ENCODE data around the gene DAAM2.

Gene DAAM2

GRCh38 chr6:39909701-39910100, 117.5 kb downstream of the DAAM2 start:
- DNase-seq (ENCODE audit: low read depth): no peak

DNA sequence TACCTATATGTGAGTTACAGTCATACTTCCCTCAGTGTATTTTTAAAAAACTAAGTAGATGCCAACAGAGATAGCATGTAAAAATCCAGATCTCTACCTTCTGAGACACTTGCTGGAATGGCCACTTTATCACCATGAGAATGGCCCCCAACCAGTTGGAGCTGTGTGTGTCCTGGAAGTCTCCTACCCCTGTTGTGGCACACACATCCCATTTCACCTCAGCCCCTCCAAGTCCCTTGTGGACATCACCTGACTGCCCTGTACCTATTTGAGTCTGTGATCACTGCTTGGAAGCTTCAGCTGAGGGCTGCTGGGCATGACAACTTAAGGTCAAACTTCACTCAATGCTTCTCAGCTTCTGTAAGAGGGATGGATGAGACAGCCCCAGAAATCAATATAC, 118.0 kb downstream of the DAAM2 start:
- no peak for DNase-seq (ENCODE audit: low read depth)

DNA sequence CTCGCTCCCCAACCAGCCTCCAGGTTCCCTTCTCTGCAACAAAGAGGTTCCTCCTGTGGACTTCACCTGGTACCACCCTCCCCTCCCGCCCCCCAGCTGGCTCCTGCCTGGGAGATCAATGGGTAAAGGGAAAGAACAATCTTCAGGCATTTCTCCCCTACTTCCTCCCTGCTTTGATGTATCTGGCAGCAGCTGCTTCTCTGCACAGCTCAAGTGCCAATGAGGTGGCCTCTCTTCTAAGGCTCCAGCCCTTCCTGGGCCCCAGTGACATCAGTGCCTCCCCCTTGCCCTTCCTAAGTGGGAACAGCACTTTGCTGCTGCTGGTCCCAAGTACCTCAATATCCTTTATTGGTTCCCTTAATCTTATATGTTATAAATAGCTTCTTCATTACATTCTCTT, 118.6 kb downstream of the DAAM2 start:
- no peak for DNase-seq (ENCODE audit: low read depth)

DNA sequence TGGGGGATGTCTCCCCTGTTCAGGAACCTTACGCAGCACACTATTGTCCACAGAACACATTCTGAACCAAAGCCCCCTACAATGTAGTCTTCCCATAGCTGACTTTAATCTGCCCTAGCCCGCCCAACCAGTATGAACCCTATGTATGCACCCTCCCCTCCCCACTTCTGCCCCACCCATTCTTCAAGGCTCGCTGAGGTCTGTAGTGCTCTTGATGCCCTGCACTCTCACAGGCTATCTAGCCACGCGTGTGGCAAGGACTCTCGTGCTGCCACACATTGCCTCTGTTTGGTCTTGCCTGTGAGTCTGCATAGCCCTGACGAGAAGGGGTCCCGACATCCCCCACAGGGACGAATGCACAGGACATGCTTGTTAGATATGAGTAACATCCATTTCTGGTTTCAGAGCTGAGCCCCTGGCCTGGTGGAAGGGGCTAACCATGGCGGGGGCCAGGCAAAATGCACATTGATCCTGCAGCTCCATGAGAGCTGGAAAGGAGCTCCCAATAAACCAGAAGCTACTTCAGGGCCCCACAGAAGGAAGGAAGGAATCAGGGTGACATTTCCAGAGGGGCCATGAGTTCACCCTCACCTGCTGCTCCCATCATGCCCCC, 119.4 kb downstream of the DAAM2 start:
- DNase-seq (ENCODE audit: low read depth): no peak

DNA sequence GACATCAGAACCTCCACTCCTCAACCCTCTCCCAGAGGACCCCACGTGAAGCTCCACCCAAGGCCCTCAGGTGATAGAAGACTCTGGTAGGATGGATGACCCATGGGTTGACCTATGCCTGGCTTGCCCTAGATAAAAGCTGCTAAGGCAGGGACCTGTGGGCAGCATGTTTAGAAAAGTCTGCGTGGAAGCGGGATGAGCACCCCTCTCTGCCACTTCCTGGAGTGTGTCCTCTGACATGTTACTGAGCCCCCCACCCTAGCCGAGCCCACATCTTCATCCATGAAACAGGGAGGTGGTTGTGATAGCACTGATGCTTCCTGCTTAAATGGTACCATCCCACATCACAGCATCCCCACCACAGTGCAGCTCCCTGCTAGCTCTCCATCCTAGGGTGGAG, 120.3 kb downstream of the DAAM2 start:
- DNase-seq (ENCODE audit: low read depth): no peak

DNA sequence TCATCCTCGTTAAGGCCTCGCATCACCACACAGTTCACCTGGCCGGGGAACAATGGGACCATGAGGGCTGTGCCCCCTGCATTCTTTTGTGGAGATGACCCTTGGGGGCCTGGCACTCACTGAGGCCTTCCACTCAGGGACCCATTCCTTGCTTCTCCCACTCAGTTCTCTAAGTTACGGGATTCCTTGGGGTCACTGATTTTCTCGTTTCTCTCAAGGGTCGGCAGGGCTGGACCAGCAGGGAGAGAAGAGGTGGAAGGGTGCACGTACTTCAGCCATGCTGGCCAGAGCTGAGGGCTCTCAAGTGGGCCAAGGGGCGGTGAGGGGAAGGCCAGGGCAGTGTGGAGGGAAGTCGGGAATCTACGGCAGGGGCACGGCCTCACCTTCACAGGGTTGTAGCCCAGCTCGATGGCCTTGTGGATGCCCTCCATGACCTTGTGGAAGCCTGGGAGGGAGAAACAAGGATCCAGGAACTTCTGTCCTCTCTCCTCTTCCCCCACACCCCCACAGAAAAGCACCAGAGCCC, 121.3 kb downstream of the DAAM2 start:
- DNase-seq (ENCODE audit: low read depth): no peak

- DNase-seq (ENCODE audit: low read depth): no peak
These were observed 122.1 kb downstream of the DAAM2 start for GRCh38 chr6:39914239-39914638.

DNA sequence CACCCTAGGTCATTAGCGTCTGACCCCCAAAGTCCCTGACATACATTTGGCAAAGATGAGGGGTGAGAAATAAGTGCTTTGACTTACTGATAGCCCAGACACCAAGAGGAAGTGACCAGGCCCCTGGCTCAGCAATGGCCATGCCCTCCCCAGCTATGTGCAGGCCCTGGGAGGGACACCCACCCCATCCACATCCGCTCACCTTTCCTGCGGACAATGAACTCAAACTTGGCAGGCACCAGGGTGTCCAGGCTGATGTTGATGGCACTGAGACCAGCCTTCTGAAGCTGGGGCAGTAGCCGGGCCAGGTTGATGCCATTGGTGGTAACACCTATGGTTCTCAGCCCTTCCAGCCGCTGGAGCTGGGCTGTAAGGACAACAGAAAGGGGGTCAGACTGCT, 123.7 kb downstream of the DAAM2 start:
- DNase-seq (ENCODE audit: low read depth): no peak

DNA sequence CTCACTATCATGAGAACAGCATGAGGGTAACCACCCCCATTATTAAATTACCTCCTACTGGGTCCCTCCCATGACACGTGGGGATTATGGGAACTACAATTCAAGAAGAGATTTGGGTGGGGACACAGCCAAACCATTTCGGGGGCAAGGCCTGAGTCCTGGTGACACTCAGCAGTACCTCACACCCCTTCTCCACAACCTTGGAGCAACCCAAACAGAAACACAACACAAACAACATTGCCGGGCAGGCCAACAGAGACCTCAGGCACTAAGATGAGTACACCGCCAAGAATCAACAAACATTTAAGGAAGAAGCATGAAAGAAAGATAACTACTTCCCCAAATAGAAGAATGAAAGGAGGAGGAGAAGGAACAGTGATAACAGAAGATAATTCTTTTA, 125.2 kb downstream of the DAAM2 start:
- no peak for DNase-seq (ENCODE audit: low read depth)

DNA sequence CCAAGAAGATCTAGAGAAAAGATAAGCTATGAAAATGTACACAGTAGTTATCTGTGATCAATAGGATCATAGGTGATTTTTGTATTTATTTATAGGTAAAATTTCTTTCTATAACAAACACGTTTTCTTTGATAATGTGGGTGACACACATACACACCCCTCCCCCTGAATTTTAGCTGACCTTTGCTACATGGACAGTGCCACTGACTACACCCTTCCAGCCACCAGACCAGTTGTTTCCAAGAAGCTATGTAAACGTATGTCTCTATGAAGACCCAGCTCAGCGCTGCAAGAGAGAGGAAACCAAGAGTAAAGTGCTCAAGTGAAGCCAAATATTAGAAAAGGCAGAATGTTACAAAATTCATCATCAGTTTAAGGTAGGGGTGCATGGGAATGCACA, 125.8 kb downstream of the DAAM2 start:
- no peak for DNase-seq (ENCODE audit: low read depth)

DNA sequence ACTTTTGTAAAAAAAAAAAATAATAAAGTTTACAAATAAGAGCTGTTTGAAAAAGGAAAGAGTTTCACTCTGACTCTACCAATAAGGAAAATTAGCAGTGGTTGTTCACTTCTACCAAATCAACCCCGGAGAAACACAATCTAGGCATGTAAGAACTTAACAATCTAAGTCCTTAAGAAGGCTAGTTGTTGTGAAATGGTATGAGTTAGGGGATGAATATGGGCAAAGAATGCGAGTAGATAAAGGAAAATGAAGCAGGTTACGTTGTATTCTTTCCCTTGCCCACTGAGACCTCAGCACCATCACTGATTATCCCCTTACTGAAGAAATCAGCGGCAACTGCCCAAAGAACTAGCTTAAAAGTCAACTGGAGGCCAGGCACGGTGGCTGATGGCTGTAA, 126.7 kb downstream of the DAAM2 start:
- no peak for DNase-seq (ENCODE audit: low read depth)

- DNase-seq (ENCODE audit: low read depth): no peak
These were observed 128.0 kb downstream of the DAAM2 start for GRCh38 chr6:39920157-39920556.

- DNase-seq (ENCODE audit: low read depth): no peak
These were observed 130.6 kb downstream of the DAAM2 start for GRCh38 chr6:39922821-39923220.

DNA sequence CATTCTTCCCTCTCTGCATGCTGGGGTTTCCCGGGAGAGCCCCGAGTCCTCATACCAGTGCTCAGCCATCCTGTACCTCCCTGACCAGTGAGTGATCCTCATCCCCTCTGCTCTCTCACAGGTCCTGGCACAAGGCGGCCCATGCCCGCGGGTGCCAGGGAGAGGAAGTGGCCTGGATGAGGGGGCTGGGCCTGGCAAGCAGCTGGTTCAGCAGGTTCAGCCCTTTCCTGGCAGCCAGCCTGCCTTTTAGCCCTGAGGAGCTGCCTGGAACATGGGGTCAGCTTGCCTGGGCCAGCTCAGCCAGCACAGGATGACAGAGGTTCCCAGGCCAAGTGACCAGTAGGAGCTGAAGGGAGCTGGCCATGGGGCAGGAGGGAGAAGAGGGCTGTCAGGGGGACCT, 131.2 kb downstream of the DAAM2 start:
- DNase-seq (ENCODE audit: low read depth): no peak

DNA sequence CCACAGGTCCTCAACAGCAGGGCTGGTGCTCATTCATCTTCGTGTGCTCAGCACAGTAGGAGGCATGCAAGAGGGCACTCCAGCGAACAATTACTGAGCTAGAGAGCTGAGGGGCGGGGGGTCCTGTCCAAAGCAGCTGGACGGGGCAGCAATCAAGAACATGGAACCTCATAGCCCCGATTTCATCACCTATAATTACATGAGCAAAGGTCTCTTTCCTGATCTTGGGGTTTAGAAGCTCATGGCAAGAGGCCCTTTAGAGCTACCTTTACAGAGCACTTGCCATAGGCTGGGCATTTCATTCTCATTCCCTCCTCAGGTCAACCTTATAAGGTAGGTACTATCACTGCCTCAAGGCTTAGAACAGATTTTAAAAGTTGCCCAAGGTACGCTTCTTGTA, 131.7 kb downstream of the DAAM2 start:
- no peak for DNase-seq (ENCODE audit: low read depth)

GRCh38 chr6:39924283-39924682, 132.1 kb downstream of the DAAM2 start:
- no peak for DNase-seq (ENCODE audit: low read depth)

GRCh38 chr6:39925191-39925930, 133.2 kb downstream of the DAAM2 start:
- DNase-seq (ENCODE audit: low read depth): no peak

DNA sequence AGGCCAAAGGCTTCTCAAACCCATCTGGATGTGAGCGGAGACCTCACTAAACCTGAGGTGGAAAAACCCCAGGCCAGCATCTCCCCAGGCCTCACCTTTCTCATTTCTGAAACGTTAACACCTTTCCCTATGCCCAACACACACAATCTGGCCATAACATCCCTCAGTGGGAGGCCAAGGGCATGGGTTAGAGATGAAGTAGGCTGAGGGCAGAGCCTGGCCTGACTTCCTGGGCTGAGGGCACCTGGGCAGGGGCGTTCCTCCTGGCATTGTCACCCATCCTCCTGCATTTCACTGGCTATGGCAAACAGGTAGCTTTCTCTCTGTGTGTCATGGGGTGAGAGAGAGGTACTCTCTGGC, 133.7 kb downstream of the DAAM2 start:
- DNase-seq (ENCODE audit: low read depth): no peak

- no peak for DNase-seq (ENCODE audit: low read depth)
These were observed 134.5 kb downstream of the DAAM2 start for GRCh38 chr6:39926668-39927067.

- no peak for DNase-seq (ENCODE audit: low read depth)
These were observed 135.0 kb downstream of the DAAM2 start for GRCh38 chr6:39927159-39927558.

DNA sequence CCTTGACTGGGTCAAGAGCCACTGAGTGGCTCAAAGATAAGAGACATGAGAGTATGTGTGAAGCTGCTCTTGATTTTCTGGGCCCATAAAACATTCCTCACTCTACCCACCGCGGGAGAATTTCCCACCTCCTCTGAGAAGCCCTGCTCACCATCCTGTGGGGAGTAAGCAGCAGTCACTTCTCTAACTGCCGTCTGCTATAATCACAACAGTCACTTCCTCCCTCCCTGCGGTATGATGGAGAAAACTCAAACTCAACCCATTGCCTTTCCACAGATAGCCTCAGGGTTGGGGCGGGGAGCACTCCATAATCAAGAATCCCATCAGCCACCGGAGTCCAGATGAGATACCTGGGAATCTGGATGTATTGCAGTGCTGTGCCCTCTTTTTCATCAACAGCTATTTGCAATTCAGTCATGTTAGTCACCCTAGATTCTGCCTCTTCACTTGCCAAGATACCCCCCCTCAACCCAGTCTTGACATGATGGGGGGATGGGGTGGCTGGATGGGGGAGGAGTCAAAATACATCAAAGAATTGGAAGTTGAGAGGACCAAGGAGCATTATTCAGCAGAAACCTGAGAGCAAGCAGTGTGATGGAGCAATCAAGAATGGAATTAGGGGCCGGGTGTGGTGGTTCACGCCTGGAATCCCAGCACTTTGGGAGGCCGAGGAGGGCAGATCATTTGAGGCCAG, 137.0 kb downstream of the DAAM2 start:
- no peak for DNase-seq (ENCODE audit: low read depth)

DNA sequence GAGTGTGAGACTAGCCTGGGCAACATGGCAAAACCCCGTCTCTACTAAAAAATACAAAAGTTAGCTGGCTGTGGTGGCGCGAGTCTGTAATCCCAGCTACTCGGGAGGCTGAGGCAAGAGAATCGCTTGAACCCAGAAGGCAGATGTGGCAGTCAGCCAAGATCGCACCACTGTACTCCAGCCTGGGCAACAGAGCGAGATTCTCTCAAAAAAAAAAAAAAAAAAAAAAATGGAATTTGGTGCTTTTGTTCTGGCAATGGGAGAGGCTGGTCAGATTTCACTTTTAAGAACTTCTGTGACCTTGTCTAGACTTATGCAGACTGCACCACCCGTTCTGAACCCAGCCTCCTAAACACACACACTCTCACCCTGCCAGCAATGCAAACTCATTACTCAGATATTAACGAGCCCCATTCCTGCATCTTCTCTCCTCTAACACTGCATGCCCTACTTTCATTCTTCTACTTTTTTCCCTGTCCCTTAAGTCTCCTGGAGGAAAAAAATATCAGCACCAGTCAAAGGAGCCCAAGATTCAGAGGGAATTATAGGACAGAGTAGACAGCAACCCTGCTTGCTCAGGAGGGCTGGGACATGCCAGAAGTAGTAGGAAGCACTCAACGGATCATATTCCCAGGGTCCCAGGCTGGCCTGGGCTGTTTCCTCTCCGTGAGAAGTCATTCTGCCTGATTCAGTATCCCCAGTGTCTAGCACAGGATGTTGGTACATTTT, 137.7 kb downstream of the DAAM2 start:
- DNase-seq (ENCODE audit: low read depth): no peak

DNA sequence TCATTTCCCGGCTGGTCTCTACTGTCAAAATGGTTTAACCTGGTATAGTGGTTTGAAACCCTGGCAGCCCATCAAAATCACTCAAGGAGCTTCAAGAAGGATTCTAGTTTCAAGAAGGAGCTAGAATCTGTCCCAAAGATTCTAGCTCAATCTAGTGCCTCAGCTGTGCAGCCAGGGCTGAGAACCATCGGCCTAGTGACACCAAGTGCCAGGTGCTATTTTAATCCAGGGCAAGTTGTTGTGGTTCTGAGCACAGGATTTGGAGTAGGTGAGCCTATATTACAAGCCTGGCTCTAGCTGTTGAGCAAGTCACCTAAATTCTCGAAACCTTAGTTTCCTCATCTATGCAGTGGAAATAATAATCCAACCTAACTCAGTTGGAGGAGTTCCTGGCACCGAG, 138.4 kb downstream of the DAAM2 start:
- no peak for DNase-seq (ENCODE audit: low read depth)
